ENCODE data around the gene CCDC201. TPM values are rescaled to one million over a fixed set of nuclear protein-coding genes. Genes with fewer than 3 reads are reported as not detected.

CCDC201 gene
- total and polyA plus RNA-seq, 2 donors (not counting 3 experiments of a cell fraction or from before 2014, with no cell fraction given) = not detected

DNA sequence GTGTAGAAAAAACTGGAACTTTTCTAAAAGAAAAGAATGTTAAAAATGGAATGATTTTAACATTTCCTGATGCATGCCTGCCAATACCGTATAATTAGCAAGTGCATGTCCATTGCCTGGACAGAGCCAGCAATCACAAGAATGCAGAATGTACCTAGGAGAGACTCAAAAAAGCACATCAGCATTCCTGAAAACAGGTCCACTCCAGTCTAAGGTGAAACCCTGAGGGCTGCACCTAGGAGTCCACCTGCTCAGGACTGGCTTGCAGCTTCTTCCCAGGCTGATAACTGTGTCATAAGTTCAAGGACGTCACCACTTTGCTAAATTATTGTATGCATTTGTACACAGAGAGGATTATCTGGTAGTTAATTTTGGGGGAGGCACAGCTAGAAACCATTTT, 5.4 kb downstream of the CCDC201 start:
- no peaks in the 10 kb centered on the region for H3K36me3 ChIP-seq (ENCODE audit: control insufficient read depth in 2 of 2, extremely low read depth in 1 of 2, insufficient read depth in 2 of 2, low read length in 2 of 2)
- H3K9me3 ChIP-seq (replicated peaks; ENCODE audit: control insufficient read depth, insufficient read depth, low read length) = no peaks in the 10 kb centered on the region
- intact Hi-C loops (cut with micrococcal nuclease) (no loop called here), dilution Hi-C loops (cut with MboI; ENCODE audit: extremely low pct_ligation_motif_present, low sequenced_read_pairs) (no loop called here)
- no peak overlapping the region for H2AFZ ChIP-seq (ENCODE audit: low read depth, low read length)
- no peaks in the 10 kb centered on the region for H3K79me2 ChIP-seq (ENCODE audit: control insufficient read depth, insufficient read depth, low read length)
- no peaks in the 10 kb centered on the region for H4K20me1 ChIP-seq (replicated peaks; ENCODE audit: control insufficient read depth, extremely low read depth, insufficient read depth, low read length)
- no peak overlapping the region for H3K27ac ChIP-seq (ENCODE audit: insufficient read depth, low read depth, low read length)
- DNase-seq (ENCODE audit: low read depth, low spot score) (no peak), FAIRE-seq (no peak)
- no peaks in the 10 kb centered on the region for H3K9me1 ChIP-seq (replicated peaks; ENCODE audit: control insufficient read depth, extremely low read depth, insufficient read depth, low read length)
- H3K9ac ChIP-seq (replicated peaks; ENCODE audit: extremely low read depth, insufficient read depth, low read length) = no peak overlapping the region
- BruUV-seq (replicated peaks) = no TSS peak
- CTCF ChIA-PET = no interaction called here
- H3K4me2 ChIP-seq (ENCODE audit: insufficient read depth, low read length) = no peak overlapping the region
- no peak overlapping the region for H3K4me3 ChIP-seq (replicated peaks in 1 of 3; ENCODE audit: insufficient read depth in 1 of 3, low read depth in 1 of 3, low read length in 3 of 3)
- POLR2A ChIA-PET = no interaction called here
- H3K27me3 ChIP-seq (ENCODE audit: control insufficient read depth in 2 of 2, insufficient read depth in 2 of 2, low read length in 2 of 2) = no peaks in the 10 kb centered on the region
- peaks cover 4% of the 10 kb centered on the region for H3K4me1 ChIP-seq (ENCODE audit: control insufficient read depth, extremely low read depth, insufficient read depth, low read length)
- TF ChIP-seq FOS (IDR thresholded peaks at IDR 0.05; ENCODE audit: borderline replicate concordance, insufficient read depth, low read length) (no peak), JUN (IDR thresholded peaks at IDR 0.05; ENCODE audit: borderline replicate concordance, insufficient read depth, insufficient read length, low read depth) (no peak)

- Histone ChIP-seq H3K4me2 (ENCODE audit: insufficient read depth, low read length) (no peak overlapping the region), H3K36me3 (ENCODE audit: control insufficient read depth in 2 of 2, extremely low read depth in 1 of 2, insufficient read depth in 2 of 2, low read length in 2 of 2) (no peaks in the 10 kb centered on the region), H3K9me3 (replicated peaks; ENCODE audit: control insufficient read depth, insufficient read depth, low read length) (no peaks in the 10 kb centered on the region), H3K79me2 (ENCODE audit: control insufficient read depth, insufficient read depth, low read length) (no peaks in the 10 kb centered on the region), H4K20me1 (replicated peaks; ENCODE audit: control insufficient read depth, extremely low read depth, insufficient read depth, low read length) (no peaks in the 10 kb centered on the region), H3K9ac (replicated peaks; ENCODE audit: extremely low read depth, insufficient read depth, low read length) (no peak overlapping the region), H2AFZ (ENCODE audit: low read depth, low read length) (no peak overlapping the region), H3K27ac (ENCODE audit: insufficient read depth, low read depth, low read length) (no peak overlapping the region), H3K27me3 (ENCODE audit: control insufficient read depth in 2 of 2, insufficient read depth in 2 of 2, low read length in 2 of 2) (peaks cover 0 to 4% of the 10 kb centered on the region in 2 experiments), H3K4me3 (replicated peaks in 1 of 3; ENCODE audit: insufficient read depth in 1 of 3, low read depth in 1 of 3, low read length in 3 of 3) (no peak overlapping the region), H3K9me1 (replicated peaks; ENCODE audit: control insufficient read depth, extremely low read depth, insufficient read depth, low read length) (no peaks in the 10 kb centered on the region), H3K4me1 (ENCODE audit: control insufficient read depth, extremely low read depth, insufficient read depth, low read length) (peaks cover 4% of the 10 kb centered on the region)
- ChIA-PET CTCF (interaction anchor here (0.8 to 2.4 kb wide), 4 partner anchors 9 to 203 kb away, joined by 3 to 10 read pairs (median 6); no protein-coding TSS in a partner anchor), POLR2A (interaction anchor here (0.6 kb wide), 1 partner anchor 845 kb away, joined by 3 read pairs; no protein-coding TSS in a partner anchor)
- no peak for TF ChIP-seq GATA2 (IDR thresholded peaks at IDR 0.05; ENCODE audit: insufficient read depth, insufficient read length, low read depth, low read length)
- TF ChIP-seq FOS (IDR thresholded peaks at IDR 0.05; ENCODE audit: borderline replicate concordance, insufficient read depth, low read length) = no peak
- TF ChIP-seq JUN (IDR thresholded peaks at IDR 0.05; ENCODE audit: borderline replicate concordance, insufficient read depth, insufficient read length, low read depth) = no peak
- no peak for TF ChIP-seq MYC (IDR thresholded peaks at IDR 0.05; ENCODE audit: low read depth, low read length)
- no peak for TF ChIP-seq POLR2A (IDR thresholded peaks at IDR 0.05; ENCODE audit: low read depth, low read length)
- TF ChIP-seq EZH2 (IDR thresholded peaks at IDR 0.05; ENCODE audit: borderline replicate concordance, low read depth, low read length, severe bottlenecking) = no peak
- no peak for TF ChIP-seq POLR2AphosphoS5 (IDR thresholded peaks at IDR 0.05; ENCODE audit: insufficient read depth, low read depth, low read length)
- TF ChIP-seq, protein P1, sequence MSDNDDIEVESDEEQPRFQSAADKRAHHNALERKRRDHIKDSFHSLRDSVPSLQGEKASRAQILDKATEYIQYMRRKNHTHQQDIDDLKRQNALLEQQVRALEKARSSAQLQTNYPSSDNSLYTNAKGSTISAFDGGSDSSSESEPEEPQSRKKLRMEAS (IDR thresholded peaks at IDR 0.05; ENCODE audit: insufficient read depth, insufficient read length) = no peak
- TF ChIP-seq CTCF (IDR thresholded peaks at IDR 0.05; ENCODE audit: extremely low read depth in 1 of 2, insufficient read depth in 1 of 2, low read depth in 1 of 2, low read length in 2 of 2) = no peak
- dilution Hi-C loops (cut with MboI; ENCODE audit: extremely low pct_ligation_motif_present, low sequenced_read_pairs) = no loop called here
- DNase-seq (ENCODE audit: low read depth, low spot score) (no peak), FAIRE-seq (no peak)
- intact Hi-C loops (cut with micrococcal nuclease) = no loop called here
- BruUV-seq (replicated peaks) = no TSS peak
These were observed 7.1 kb downstream of the CCDC201 start for GRCh38 chr7:45865594-45866410.

Measured in endothelial cell of umbilical vein (primary cell).